PC-3 (cell line): ENCODE results near the gene KLHL40.

Experiments used
- EZH2 ChIP-seq: fragments of 300-600 bp; sonication (generic); IDR thresholded peaks from one replicate; pipeline ENCODE4 v1.6.1; 2017; ENCODE audit warnings: antibody characterized with exemption, mild to moderate bottlenecking, low read length; ENCODE audit not compliant: unreplicated experiment
- EZH2phosphoT487 ChIP-seq: fragments of 300-600 bp; sonication (generic); IDR thresholded peaks from 2 replicates; pipeline ENCODE4 v1.6.1; 2018; ENCODE audit warnings: mild to moderate bottlenecking, antibody characterized with exemption, low read length, borderline replicate concordance
- TF ChIP-seq, protein P1 (sequence below): fragments of 300-600 bp; sonication (generic); conservative IDR thresholded peaks from 2 replicates; pipeline ENCODE4 v1.5.1; 2017; ENCODE audit warnings: antibody characterized with exemption, low read depth, mild to moderate bottlenecking, low read length

- TF ChIP-seq, protein P1, sequence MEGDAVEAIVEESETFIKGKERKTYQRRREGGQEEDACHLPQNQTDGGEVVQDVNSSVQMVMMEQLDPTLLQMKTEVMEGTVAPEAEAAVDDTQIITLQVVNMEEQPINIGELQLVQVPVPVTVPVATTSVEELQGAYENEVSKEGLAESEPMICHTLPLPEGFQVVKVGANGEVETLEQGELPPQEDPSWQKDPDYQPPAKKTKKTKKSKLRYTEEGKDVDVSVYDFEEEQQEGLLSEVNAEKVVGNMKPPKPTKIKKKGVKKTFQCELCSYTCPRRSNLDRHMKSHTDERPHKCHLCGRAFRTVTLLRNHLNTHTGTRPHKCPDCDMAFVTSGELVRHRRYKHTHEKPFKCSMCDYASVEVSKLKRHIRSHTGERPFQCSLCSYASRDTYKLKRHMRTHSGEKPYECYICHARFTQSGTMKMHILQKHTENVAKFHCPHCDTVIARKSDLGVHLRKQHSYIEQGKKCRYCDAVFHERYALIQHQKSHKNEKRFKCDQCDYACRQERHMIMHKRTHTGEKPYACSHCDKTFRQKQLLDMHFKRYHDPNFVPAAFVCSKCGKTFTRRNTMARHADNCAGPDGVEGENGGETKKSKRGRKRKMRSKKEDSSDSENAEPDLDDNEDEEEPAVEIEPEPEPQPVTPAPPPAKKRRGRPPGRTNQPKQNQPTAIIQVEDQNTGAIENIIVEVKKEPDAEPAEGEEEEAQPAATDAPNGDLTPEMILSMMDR, result no peak
- no peak for TF ChIP-seq EZH2
- no peak for TF ChIP-seq EZH2phosphoT487
Measured at GRCh38 chr3:42712688-42713372, 27.5 kb downstream of the KLHL40 start.
